HS-5 (cell line): ENCODE results near the gene ABRAXAS1.
"Not testable (repeated sequence)": the region's sequence is repeated elsewhere in the genome, so short reads cannot be mapped to it uniquely, and the experiment has no call there.

ENCODE experiments used
- DNase-seq: peaks from one replicate; pipeline ENCODE4 v3.0.0-alpha.2; 2012; ENCODE audit warnings: low read depth

Gene ABRAXAS1

DNA sequence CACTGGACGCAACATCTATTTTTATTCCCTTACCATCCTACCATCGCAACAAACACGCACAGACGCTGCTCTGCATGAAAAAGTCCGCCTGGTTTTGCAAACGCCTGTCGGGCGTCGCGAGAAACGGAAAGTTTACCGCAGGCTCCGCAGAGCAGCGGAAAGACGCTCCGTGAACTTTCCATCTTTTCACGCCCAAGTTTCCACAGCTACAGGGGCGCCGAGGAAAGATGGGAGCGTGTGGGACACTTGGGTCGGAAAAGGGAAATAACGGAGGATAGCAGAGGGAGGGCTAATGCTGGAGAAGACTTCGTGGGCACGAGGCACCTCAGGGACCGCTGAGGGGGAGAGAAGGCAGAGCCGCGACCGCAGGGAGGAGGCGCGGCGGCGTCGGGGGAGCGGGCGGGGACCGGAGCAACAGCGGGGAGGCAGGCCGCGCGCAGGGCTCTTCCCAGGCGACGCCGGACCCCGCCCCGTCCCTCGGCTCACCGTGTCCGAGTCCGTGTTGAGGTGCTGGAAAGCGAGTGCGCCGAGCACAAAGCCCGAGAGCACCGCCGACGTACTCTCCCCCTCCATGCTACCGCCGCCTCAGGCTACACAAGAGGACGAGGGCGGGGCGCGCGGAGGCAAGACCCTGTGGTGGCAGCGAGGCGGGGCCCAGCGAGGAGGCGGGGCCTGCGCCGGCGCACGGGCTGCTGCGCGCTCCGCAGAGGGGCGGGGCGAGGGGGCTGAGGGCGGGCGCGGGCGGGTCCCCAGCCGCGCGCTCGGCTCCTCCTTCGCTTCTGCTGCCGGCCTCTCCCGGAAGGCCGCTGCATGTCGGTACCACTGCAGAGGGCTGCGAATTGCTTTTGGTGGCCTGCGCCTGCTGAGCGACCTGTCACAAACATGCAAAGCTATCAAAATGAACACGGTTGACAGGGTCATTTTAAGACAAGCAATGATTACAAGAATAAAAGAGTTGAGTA is at the start of gene ABRAXAS1:
Gene ABRAXAS1 (minus strand): TSS at position 601 of the 962 bp plus-strand sequence. CDS start 28 bp downstream, at position 573.
- DNase-seq, result peak; percentile 52

DNA sequence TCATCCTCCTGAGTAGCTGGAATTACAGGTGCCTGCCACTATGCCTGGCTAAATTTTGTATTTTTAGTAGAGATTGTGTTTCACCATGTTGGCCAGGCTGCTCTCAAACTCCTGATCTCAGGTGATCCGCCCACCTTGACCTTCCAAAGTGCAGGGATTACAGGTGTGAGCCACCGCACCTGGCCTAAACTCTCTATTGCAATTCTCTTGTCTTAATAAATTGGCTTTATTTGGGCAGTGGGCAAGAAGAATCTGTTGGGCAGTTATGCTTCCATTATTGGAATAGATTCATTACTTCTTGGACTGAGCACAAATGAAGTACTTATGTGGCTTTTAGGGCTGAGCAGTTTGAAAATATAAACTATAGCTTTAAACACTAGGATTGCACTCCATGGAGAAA is 42.8 kb upstream of the ABRAXAS1 start:
- DNase-seq, result no peak

DNA sequence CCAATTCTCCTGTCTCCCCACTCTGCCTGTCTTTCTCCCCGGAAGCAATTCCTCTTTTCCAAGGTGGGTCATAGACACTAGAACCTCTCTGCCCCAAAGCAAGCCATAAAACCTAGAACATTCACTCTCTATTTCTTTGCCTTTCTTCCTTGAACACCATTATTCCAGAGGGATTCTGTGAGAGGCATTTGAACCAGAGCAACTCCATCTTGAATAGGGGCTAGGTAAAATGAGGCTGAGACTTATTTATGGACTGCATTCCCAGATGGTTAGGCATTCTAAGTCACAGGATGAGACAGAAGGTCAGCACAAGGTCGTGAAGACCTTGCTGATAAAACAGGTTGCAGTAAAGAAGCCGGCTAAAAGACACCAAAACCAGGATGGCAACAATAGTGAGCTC is 37.3 kb upstream of the ABRAXAS1 start:
- DNase-seq, result no peak

GRCh38 chr4:83516042-83516772 is 31.3 kb upstream of the ABRAXAS1 start:
- DNase-seq, result no peak

DNA sequence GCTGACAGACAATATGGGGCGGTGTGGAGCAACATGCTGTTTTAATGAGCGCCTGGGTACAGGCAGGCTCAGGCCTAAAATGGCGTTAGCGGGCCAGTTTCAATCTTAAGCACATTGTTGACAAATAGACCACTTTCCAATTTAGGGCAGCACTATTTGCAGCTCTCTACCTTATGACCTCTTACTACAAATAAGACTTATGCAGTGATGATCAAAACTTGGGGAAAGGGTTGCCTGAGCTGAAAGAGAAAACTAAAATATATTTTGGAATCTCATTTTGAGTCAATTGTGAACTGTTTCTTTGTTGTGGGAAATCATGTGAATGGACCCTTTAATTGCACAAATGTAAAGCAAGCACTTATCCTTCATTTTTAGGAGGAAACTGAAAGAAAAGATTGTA is 25.5 kb upstream of the ABRAXAS1 start:
- no peak for DNase-seq

- DNase-seq, result not testable (repeated sequence)
Measured at GRCh38 chr4:83509156-83509585, 24.3 kb upstream of the ABRAXAS1 start.

DNA sequence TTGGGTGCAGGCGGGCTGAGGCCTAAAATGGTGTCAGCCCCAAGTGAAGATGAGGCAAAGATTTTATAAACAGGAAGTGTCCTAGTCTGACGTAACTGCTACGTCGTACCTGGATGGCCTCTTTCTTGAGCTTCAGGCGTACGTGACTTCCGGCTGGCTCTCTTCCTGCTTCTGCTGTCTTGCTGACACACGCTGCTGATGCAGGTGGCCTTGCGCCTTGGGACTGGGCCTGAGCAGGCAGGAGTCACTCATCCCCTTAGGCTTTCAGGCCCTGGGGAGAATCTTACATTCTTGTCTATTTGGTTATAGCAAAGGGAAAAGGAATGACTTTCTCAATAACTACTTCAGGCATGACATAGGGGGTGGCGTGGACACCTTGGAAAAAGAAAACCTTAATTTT is 20.1 kb upstream of the ABRAXAS1 start:
- no peak for DNase-seq

DNA sequence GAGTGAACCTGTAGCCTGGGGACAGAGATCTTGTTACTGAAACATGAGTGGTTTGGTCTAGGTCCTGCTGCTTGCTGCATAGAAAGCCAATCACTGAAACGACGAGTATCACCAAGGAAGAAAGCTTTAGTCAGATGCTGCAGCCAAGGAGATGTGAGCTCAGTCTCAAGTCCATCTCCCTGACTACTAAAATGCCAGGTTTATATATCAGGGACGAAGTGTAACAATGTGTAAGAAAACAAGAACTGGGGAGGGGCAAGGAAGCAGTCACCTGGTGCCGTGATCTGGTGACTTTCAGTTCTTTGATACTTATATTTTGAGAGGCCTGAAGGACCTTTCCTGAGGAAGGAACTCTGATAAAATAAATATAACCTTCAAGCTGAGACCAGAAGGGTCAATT is 19.6 kb upstream of the ABRAXAS1 start:
- DNase-seq, result no peak

GRCh38 chr4:83503974-83504373 is 19.1 kb upstream of the ABRAXAS1 start:
- no peak for DNase-seq

DNA sequence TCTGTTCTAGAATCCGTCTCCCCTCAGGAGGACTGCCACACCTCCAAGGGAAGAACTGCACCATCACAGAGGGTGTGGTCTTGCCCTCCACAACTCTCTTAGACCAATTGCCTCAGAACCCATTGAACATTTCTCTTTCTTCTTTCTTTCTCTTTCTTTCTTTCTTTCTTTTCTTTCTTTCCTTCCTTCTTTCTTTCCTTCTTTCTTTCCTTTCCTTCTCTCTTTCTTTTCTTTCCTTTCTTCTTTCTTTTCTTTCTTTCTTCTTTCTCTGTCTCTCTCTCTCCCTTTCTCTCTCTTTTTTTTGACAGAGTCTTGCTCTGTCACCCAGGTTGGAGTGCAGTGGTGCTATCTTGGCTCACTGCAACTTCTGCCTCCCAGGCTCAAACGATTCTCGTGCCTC is 16.8 kb upstream of the ABRAXAS1 start:
- DNase-seq, result not testable (repeated sequence)

DNA sequence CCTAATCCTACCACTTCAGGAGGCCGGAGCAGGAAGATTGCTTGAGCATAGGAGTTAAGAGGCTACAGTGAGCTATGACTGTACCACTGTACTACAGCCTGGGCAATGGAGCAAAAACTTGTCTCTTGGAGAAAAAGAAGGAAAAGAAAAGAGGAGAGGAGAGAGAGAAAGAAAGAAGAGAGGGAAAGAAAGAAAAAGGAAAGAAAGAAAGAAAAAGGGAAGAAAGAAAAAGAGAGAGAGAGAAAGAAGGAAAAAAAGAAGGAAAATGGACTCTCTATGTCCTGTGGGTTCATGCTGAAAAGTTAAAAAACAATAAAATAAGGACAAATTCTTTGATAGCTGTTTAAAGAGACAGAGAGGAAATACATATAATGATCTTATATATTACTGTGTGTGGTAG is 13.3 kb upstream of the ABRAXAS1 start:
- DNase-seq, result no peak

- not testable (repeated sequence) for DNase-seq
Measured at GRCh38 chr4:83496085-83496917, 11.4 kb upstream of the ABRAXAS1 start.

DNA sequence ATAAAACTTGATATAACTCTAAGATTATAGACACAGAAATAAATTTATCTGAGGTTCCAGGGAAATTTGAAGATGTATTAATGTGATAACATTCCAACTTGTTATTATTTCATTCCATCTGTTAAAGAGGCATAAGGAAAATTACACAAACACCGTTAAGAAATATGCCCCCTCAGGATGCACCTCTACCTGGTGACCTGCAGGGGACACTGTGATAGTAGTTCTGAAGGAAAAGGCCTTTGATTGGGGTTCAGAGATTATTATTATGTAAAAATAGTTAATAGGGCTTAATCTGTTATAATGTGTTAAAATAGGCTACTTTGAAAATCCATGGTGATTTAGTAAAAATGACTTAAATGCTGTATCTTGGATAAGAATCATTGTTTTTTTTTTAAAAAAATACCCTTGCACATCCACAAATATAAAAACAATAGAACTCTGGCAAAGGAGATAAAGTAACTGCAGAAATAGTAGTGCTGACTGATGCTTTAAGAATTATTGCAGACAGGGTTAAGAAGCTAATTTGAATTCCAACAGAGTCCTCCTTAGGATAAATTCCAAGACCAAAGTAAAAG is 6.1 kb upstream of the ABRAXAS1 start:
- DNase-seq, result no peak

- DNase-seq, result no peak
Measured at GRCh38 chr4:83489711-83490326, 4.9 kb upstream of the ABRAXAS1 start.

GRCh38 chr4:83486457-83487129 is 1.7 kb upstream of the ABRAXAS1 start:
- DNase-seq, result no peak

DNA sequence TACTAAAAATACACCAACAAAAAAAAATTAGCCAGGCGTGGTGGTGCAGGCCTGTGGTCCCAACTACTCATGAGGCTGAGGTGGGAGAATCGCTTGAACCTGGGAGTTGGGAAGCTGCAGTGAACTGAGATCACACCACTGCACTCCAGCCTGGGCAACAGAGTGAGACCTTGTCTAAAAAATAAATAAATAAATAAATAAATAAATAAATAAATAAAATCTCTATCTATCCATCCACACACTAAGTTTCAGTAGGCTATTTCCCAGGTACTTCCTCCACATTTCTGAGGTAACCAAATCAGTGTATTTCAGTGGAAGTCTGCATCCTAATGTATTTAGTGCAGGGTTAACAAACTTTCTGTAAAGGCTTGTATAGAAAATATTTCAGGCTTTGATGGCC is 10.9 kb downstream of the ABRAXAS1 start:
- DNase-seq, result no peak

DNA sequence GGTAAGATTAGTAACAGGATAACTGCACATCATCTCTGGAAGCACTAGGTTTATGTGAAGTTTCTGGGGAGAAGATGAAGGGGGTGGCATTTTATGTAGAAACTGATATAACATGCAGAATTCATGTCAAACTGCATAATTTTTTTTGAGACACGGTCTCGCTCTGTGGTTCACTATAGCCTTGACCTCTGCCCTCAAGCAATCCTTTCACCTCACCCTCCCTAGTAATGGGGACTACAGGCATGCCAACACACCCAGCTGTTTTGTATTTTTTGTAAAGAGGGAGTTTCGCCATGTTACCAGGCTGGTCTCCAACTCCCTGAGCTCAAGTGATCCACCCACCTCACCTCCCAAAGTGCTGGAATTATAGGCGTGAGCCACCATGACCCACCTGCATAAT is 11.5 kb downstream of the ABRAXAS1 start:
- no peak for DNase-seq

GRCh38 chr4:83456184-83456501 is 28.8 kb downstream of the ABRAXAS1 start:
- no peak for DNase-seq

- DNase-seq, result peak; percentile 93
Measured at GRCh38 chr4:83455281-83456183, 29.4 kb downstream of the ABRAXAS1 start, which contains the start of the genes HELQ and MRPS18C. Gene HELQ (minus strand): TSS chr4:83455823. CDS start chr4:83455693, 130 bp downstream. Gene MRPS18C (plus strand): TSS chr4:83456058. CDS start chr4:83456078, 20 bp downstream.

DNA sequence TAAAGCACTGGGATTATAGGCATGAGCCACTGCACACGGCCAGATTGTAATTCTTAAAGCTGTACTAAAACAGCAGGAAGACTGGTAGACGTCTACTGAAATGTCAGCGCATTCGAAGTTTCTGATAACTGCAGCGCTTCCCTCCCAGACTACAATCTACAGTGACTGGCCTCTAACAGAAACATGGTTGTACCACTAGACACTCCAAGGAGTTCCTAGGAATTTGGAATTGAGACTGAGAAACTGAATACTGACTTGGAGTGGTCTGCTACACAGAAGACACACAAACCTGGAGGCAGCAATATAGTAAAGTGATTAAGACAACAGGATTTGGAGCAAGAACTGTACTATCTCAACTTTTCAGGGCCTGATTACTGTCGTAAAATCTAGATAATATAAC is 30.2 kb downstream of the ABRAXAS1 start:
- DNase-seq, result no peak
